Stimulated activated CD4-positive, alpha-beta T cell treated with anti-CD3 and anti-CD28 coated beads, Interleukin-4, amount 100 ng/mL, for 4 hours (primary cell): Measurements from ENCODE around the gene ME1.
"Not testable (repeated sequence)": the region's sequence is repeated elsewhere in the genome, so short reads cannot be mapped to it uniquely, and the experiment has no call there.

Source experiments
- DNase-seq, 2 experiments: peaks; one replicate each; pipeline ENCODE4 v3.0.0-alpha.2; 2020

ME1 gene

DNA sequence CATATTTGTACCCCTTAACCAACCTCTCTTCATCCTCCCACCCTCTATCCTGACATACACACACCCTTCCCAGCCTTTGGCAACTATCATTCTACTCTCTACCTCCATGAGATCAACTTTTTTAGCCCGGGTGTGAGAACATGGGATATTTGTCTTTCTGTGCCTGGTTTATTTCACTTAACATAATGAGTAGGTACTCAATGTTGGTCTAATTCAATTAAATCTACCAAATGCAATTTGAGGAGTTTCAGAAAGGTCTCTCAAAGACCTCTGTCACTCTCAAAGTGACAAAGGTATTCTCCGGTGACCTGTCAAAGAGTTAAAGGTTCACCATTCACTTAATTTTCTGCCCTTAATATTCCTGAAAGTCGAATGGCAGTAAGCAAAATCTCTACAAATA is 87.7 kb downstream of the ME1 start:
- no peak for DNase-seq

DNA sequence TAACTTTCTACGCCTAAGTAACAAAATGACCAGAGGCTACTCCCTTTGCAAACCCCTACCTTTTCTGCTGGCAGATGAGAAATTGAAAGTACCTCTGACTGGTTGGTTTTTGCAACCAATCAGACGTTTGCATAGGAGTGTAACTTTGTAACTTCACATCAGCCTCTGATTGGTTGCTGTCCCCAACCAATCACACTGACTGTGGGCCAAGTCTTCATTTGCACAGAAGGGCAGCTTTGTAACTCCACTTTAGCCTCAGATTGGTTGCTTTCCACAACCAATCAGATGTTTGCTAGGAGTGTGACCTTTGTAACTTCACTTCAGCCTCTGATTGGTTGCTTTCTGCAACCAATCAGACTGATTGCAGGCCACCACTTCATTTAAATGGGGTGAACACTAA is 89.1 kb downstream of the ME1 start:
- DNase-seq, result no peak

DNA sequence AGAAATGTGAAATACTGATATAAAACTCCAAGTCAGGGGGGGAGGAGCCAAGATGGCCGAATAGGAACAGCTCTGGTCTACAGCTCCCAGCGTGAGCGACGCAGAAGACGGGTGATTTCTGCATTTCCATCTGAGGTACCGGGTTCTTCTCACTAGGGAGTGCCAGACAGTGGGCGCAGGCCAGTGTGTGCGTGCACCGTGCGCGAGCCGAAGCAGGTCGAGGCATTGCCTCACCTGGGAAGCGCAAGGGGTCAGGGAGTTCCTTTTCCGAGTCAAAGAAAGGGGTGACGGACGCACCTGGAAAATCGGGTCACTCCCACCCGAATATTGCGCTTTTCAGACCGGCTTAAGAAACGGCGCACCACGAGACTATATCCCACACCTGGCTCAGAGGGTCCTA is 96.9 kb downstream of the ME1 start:
- DNase-seq, result not testable (repeated sequence)

DNA sequence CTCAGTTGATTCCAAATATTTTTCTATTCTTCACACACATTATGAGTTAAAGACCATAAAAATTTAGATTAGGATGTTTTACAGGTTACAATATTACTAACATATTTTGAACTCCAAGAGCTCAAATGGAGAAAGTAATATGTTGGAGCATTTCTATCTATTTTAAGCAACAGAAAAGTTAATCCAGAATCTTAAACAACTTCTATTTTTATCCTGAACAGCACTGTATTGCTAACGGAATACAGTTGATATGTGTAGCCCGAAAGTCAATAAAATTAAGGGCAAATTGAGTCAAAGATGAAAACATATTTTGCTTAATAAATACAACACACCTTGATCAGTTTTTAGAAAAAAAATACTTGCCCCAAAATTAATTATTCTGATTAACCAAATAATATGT is 97.4 kb downstream of the ME1 start:
- DNase-seq, result no peak

DNA sequence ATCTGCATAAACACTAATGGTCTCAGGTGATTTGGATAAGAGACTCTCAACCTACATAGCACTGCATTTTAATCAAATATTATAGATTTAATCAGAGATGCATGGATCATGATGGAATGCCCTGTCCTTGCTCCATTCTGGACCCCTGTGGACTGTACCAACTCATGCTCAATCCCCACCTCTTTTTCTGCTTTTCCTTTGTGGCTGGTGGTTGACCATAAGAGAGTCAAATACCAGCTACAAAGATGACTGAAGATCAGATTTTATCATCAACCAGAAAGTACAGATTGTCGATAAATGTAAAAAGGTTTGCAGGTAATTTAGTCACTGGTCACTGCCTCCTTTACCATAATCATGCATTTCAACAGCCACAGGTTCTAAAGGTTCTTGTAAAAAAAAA is 116.2 kb downstream of the ME1 start:
- DNase-seq, result no peak

DNA sequence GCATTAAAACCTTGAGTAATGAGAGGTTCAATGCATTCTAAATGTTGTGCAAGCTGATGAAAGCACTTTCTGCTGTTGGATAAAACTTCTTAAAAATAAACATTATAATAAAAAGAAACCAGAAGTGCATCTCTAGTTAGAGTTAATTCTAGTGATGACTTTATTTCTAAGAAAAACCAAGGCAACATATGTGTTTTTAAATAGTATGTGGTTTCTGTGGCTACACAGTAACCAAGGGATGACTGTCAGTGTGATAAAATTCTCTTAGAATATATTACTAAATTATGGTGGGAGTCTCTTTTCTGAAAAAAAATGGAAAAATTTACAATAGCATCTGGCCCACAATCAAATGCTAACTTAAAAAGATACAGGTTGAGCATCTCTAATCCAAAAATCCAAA is 117.0 kb downstream of the ME1 start:
- no peak for DNase-seq

DNA sequence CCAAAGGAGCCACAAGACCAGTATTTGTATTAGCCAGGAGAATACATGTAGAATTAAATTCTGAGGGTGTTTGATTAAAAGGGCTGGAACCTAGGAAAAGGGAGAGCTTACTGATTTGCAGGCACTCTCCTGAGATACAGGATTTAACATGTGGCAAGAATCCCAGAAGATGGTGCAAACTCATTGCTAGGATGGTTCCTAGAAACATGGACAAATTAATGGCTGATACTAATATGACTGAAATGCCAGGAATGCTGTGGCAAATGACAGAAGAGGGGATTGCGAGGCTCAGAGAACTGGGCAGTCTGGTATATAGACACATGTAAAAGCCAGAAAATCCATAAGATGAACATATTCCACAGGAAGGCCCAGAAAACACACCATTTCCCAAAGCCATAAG is 119.6 kb downstream of the ME1 start:
- DNase-seq, result no peak

DNA sequence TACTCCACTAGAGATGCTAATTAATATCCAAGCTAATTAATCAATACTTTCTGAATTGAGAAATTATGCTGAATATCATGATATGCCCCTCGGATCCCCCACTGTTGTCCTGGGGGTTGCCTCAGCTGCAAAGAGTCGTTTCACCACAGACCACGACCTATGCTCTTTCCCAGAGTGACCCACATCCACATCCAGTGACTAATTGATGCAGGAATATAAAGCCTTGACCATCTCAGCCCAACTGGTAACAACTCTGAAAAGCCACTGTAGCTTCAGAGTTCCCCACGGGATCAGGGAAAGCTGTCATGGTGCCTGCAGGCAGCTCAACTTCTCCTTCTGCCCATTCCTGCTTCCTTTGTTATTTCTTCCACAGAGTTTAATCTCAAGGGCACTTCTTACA is 120.8 kb downstream of the ME1 start:
- DNase-seq, result no peak

DNA sequence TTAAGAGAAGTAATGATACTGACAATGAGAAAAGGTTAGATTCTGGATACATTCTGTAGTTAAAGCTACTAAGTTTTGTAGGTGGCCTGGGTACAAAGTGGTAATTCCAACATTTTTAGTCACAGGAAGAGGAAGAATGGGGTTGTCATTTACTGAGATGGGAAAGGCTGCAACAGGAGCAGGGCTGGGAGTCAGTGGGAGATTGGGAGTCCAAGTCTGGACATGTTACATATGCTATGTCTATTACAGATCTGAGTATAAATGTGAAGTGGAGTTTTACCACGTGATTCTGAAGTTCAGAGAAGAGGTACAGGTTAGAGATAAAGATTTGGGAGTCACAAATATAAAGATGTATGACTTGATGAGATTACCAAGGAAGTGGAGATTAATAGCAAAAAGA is 121.5 kb downstream of the ME1 start:
- DNase-seq, result no peak

DNA sequence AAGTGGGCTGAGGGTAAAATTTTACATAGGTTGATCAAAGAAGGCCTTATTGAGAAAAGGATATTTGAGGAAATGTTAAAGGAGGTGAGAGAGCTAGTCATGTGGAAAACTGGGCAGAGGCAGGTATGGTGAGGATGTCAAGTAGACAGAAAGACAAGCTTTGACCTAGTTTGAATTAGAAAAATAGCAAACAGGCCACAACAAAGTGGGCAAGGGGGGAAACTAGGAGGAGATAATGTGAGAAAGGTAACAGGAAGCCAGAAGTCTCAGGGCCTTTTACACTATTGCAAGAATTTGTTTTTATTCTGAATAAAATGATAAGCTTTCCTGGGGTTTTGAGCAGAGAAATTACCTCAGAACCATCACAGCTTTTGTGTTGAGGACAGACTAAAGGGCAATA is 122.0 kb downstream of the ME1 start:
- no peak for DNase-seq

DNA sequence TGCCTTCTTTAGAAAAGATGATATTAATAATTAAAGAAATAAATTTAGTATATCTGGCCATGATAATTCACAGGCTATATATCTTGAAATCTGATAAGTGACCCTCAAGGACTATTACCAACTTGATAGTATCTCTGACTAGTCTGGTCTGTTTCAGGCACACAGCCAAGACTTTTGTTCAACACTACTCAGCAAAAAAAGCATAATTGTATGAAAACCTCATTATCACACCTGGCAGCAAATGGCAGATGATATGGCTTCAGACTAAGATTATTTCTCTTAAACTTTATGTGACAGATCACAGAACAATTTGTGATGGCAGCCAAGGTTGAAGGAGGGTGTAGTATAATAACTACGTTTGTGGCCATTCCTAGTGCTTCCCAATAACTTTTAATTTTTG is 123.0 kb downstream of the ME1 start:
- DNase-seq, result no peak

DNA sequence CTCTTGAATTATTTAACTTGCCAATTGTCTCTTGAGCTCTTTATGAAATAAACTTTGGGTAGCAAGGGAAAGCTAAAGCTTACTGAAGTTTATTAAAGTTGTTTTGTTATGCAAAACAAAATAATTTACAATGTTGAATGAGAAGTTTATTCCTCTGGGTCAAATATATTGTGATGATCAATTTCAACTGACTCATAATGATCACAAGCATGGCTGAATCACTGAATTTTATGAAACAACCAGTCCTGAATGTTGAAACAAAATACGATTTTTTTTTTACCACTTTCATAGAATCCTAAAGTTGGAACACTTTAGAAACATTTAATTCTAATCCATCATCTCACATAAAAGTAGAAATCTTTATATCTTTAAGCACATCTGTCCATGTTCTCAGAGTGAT is 127.4 kb downstream of the ME1 start:
- DNase-seq, result no peak

DNA sequence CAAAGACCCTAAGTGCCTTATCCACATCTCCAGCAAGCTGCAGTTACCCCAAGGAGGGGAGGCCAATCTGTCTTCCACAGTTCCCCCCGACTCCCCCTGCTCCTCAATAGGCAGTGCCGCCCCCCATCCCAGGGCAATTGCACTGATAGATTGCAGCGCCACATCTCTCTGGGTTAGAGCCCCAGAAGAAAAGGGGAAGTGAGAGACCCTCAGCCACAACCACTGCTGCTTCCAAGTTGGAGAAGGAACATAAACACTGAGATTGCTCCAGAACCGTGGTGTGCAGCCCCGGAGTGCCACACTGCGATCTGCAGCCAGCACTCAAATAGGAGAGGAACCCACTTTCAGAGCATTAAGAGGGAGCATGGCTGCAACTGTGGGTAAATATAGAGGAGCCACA is 136.2 kb downstream of the ME1 start:
- no peak for DNase-seq

DNA sequence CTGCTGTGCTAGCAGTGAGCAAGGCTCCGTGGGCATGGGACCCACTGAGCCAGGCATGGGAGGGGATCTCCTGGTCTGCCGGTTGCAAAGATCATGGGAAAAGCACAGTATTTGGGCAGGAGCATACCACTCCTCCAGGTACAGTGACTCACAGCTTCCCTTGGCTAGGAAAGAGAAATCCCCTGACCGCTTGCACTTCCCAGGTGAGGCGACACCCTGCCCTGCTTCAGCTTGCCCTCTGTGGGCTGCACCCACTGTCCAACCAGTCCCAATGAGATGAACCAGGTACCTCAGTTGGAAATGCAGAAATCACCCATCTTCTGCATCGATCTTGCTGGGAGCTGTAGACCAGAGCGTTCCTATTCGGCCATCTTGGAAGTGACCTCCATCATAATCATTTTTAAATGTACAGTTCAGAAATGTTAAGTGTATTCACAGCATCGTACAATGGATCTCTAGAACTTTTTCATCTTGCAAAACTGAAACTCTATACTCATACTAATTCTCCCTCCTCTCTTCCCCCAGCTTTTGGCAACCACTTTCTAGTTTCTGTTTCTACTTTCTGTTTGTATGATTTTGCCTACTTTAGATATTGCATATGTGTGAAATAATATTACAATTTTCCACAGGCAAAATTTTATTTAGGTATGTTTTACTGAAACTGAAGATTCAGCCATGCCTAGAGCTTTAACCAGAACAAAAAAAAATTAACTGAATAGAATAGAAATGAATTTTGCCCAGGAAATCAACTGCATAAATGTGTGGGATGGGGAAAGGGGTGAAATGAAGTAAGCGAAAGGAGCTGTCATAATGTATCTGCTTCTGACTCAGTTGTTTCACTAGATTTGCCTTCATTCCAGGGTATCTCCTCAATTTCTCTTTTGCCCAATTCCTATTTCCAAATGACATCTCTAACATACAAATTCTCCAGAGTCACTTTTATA is 137.7 kb downstream of the ME1 start:
- DNase-seq, result no peak

DNA sequence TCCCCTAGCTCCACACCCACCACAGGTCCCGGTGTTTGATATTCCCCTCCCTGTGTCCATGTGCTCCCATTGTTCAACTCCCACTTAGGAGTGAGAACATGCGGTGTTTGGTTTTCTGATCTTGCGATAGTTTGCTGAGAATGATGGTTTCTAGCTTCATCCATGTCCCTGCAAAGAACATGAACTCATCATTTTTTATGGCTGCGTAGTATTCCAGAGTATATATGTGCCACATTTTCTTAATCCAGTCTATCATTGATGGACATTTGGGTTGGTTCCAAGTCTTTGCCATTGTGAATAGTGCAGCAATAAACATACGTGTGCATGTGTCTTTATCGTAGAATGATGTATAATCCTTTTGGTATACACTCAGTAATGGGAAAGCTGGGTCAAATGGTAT is 143.6 kb downstream of the ME1 start:
- DNase-seq, result not testable (repeated sequence)

DNA sequence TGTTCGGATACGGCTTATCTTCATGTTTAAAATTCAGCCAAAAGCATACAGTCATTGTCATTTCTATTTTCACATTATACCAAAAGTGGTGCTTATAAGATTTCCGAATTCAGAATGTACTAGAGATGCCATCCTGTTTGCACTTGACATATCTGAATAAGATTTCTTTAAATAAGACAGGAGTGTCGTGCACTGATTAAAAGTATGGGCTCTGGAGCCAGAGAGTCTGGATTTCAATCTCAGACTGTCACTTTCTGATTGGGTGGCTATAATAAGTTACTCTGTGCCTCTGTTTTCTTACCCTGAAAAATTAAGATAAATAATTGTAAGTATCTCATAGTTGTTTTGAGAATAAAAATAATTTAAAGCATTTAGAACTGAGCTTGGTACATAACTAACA is 144.9 kb downstream of the ME1 start:
- DNase-seq, result no peak

DNA sequence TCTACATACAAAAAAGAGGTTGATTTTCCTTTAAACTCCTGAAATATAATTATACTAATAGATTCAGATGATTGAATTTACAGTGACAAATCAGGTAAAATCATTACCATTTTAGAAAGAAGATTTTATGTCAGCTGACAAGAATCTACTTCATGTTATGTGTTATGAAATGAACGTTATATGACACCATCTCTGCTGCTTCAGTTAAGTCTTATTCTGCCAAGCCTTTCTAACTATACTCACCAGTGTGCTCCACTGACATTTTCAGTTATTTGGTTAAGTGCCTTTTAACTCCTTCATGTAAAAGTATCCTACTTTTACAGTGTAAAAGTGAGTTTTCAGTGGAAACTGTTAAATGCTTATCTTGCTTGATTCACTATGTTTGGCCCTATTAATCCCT is 157.3 kb downstream of the ME1 start:
- no peak for DNase-seq

DNA sequence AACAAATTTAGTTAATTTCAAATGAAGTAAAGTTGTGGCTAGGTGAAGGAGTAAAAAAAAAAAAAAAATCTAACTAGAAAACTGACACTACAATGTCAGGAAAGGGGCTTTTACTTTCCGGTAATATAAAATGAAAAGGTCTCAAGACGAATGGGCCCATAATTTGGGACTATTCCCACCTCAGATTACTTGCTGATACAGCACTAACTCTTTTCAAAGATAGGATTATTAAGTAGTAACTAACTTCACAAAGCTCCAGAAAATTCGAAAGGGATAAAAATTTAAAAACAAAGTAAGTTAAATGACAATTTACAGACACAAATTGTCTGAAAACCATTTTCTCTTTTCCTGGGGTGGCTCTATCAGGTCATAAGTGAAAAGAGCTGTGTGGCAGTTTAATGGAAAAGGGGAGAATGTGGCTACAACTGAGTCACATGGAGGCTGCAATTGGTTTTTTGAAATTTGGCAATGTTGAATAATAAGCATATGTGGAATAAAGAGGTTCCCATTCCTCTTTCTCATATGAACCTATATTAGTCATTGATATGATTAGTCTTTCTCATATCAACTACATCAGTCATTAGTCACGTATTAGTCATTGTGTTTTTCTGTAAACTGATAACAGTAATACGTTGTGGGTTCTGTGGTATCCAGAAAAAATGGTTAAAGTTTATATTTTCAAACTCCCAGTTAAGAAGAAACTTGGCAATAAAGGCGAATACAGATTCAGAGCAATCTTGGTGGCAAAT is 159.7 kb downstream of the ME1 start:
- no peak for DNase-seq

DNA sequence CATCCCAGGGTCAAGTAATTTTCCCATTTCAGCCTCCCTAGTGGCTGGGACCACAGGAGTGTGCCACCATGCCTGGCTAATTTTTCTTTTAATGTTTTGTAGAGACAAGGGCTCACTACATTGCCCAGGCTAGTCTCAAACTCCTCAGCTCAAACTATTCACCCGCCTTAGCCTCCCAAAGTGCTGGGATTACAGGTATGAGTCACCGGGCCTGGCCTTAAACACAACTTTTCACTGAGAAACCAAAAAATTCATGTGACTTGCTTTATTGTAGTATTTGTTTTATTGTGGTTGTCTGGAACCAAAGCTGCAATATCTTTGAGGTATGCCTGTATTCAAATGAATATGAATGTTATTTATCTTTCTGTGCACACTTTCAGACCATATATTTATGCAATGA is 165.5 kb downstream of the ME1 start:
- DNase-seq, result no peak

DNA sequence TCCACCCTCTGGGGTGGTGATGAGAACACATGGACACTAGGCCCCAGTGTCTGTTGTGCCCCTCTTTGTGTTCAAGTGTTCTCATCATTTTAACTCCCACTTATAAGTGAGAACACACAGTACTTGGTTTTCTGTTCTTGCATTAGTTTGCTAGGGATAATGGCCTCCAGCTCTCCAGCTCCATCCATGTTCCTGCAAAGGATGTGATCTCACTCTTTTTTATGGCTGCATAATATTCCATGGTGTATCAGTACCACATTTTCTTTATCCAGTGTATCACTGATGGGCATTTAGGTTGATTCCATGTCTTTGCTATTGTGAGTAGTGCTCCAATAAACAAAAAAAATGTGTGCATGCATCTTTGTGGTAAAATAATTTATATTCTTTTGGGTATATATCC is 170.3 kb downstream of the ME1 start:
- no peak for DNase-seq

DNA sequence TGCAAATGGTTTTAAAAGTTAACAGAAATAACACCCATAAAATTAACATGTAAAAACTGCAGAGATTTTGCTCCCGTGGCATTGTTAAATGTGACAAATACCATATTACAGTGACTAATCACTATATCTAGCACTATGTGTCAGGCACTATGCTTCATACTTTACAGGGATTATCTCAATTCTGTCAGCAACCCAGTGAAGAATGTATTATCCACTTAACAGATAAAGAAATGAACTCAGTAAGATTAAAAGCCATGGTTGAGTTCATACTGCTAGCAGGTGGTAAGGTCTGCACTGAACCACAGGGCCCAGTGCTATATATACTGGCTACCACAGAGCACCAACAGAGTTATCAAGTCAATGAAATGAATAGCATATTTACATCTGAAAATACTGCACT is 172.3 kb downstream of the ME1 start:
- no peak for DNase-seq

DNA sequence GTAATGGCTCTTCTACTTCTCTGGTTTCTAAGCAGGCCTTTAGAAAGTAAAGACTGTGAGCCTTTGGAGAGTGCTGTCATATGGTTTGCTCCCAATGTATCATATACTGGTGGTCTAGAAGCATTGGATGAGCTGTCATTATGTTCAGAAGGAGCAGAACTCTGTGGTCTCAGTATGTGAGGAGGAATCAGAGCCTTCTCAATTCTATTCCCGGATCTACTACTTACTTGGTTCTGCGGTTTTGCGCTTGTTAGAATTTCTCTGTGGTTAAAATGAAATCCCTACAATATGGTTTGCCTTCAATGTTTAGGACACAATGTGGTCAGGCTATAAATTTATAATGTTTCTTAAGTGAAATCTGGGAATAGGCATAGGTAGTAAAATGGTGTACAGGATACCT is 173.1 kb downstream of the ME1 start:
- no peak for DNase-seq

DNA sequence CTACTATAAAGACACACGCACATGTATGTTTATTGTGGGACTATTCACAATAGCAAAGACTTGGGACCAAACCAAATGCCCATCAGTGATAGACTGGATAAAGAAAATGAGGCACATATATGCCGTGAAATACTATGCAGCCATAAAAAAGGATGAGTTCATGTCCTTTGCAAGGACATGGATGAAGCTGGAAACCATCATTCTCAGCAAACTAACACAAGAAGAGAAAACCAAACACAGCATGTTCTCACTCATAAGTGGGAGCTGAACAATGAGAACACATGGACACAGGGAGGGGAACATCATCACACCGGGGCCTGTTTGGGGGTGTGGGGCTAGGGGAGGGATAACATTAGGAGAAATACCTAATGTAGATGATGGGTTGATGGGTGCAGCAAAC is 174.1 kb downstream of the ME1 start:
- DNase-seq, result not testable (repeated sequence)

DNA sequence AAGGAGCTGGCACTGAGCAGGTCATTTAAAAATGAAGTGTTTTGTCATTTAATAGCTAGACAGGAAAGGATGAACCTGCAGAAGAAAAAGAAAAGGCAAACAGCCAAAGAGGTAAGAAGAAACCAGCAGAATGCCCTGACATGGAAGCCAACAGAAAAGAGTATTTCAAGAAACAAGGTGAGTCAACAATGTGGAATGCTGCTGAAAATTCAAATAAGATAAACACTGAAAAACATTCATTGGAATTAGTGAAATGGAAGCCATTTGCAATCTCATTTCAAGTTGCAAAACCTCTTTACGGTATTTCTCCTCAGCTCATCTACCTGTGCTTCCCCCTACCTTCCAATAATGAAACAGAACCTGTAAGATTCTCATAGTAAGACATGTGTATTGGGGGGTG is 178.1 kb downstream of the ME1 start:
- no peak for DNase-seq

DNA sequence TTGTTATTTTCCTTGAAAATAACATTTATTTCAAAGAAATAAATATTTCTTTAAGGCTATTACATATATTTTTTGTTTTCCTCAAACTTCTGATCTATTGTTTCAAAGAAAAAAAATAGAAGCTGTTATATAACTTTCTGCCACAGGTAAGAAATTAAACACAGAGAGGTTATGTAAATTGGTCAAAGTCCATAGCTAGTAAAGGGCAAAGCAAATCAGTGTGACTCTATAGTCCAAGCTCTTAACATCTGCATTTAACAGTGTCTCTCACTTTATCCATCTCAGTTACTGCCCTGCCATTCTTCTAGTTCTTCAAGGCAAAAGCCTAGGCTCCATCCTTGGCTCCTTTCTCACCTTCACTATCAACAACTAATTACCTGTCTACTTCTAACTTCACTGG is 180.6 kb downstream of the ME1 start:
- no peak for DNase-seq
